ENCODE measurements around the gene FANCC.

DNA sequence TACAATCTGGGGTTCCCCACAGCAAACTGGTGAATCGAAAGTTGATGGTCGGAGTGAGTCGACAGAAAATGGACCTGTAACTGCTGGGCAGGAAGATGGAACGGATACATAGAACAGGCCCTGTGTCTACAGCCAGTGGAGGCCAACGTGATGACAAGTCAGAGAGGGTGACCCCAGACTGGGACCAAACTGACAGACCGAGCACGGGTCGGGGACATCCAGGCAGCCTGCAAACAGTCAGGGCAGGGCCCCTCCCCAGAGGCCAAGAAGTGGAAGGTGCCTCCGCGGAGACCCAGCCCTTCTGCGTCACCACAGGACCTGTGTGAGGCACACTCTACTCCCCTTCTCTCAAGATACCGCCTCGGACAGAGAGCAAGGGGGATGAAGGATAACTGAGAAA is 25.1 kb upstream of the FANCC start:
- TF ChIP-seq, protein P1, sequence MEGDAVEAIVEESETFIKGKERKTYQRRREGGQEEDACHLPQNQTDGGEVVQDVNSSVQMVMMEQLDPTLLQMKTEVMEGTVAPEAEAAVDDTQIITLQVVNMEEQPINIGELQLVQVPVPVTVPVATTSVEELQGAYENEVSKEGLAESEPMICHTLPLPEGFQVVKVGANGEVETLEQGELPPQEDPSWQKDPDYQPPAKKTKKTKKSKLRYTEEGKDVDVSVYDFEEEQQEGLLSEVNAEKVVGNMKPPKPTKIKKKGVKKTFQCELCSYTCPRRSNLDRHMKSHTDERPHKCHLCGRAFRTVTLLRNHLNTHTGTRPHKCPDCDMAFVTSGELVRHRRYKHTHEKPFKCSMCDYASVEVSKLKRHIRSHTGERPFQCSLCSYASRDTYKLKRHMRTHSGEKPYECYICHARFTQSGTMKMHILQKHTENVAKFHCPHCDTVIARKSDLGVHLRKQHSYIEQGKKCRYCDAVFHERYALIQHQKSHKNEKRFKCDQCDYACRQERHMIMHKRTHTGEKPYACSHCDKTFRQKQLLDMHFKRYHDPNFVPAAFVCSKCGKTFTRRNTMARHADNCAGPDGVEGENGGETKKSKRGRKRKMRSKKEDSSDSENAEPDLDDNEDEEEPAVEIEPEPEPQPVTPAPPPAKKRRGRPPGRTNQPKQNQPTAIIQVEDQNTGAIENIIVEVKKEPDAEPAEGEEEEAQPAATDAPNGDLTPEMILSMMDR (IDR thresholded peaks at IDR 0.05), result no peak
- TF ChIP-seq FOSL2 (IDR thresholded peaks at IDR 0.05; ENCODE audit: borderline replicate concordance, low read depth), result no peak
- no peak for TF ChIP-seq RFX5 (IDR thresholded peaks at IDR 0.05; ENCODE audit: low read length)
- no peak for TF ChIP-seq CHD2 (IDR thresholded peaks at IDR 0.05; ENCODE audit: low read length, partially characterized antibody)
- no peak for TF ChIP-seq POLR2AphosphoS5 (IDR thresholded peaks at IDR 0.05; ENCODE audit: low read depth, low read length)
